Mucosa of rectum (tissue), 2 donors: ENCODE measurements around the gene PKNOX2.

Experiments
- H3K27ac ChIP-seq, 2 donors: one replicate each; pipeline ENCODE4 v1.7.0; 2013; ENCODE audit warnings: inconsistent platforms in 2 of 2, low read depth in 2 of 2, low read length in 2 of 2
- H3K27me3 ChIP-seq, 2 donors: one replicate each; pipeline ENCODE4 v1.7.0; 2013; ENCODE audit warnings: low read length in 2 of 2; ENCODE audit not compliant: control insufficient read depth in 2 of 2, insufficient read depth in 2 of 2
- H3K36me3 ChIP-seq, 2 donors: one replicate each; pipeline ENCODE4 v1.7.0; 2013; ENCODE audit warnings: low read length in 2 of 2; ENCODE audit not compliant: control insufficient read depth in 2 of 2, insufficient read depth in 2 of 2
- H3K4me1 ChIP-seq, 2 donors: one replicate each; pipeline ENCODE4 v1.7.0; 2013; ENCODE audit warnings: low read length in 2 of 2, mild to moderate bottlenecking in 1 of 2; ENCODE audit not compliant: control insufficient read depth in 2 of 2, insufficient read depth in 2 of 2
- H3K4me3 ChIP-seq, 2 donors: one replicate each; pipeline ENCODE4 v1.7.0; 2013; ENCODE audit warnings: low read length in 2 of 2
- H3K9ac ChIP-seq, 2 donors: one replicate each; pipeline ENCODE4 v1.7.0; 2013; ENCODE audit warnings: low read length in 2 of 2, low read depth in 1 of 2, mild to moderate bottlenecking in 1 of 2
- H3K9me3 ChIP-seq, 2 donors: one replicate each; pipeline ENCODE4 v1.7.0; 2013; ENCODE audit warnings: low read length in 2 of 2; ENCODE audit not compliant: control insufficient read depth in 2 of 2
- donor health status: healthy.
- donor health status: Normal muscosa, but diverticular disease.

The PKNOX2 gene

DNA sequence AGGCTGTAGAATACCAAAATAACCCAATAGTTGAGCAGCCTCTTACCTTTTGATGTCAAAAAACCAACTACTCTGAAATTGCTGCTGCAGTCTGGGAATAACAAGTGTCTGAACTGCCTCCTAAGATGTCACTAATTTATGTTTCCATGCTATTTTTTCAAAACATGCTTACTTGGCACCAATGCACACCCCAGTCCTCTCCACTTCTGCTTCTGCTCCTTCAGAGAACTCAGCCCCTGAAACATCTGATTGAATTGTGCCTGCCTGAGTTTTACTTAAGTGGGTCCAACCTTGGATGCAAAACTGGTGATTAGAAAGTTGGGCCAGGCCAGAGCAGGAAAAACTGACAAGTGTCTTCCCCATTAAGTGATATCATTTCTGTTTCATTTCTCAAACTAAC lies 28.6 kb upstream of the PKNOX2 start:
- no peak overlapping the region for H3K9ac ChIP-seq
- H3K36me3 ChIP-seq, result no peaks in the 10 kb centered on the region
- H3K9me3 ChIP-seq, result no peaks in the 10 kb centered on the region
- peaks cover 2 to 7% of the 10 kb centered on the region in 2 donors for H3K27me3 ChIP-seq
- H3K4me1 ChIP-seq, result no peaks in the 10 kb centered on the region
- no peak overlapping the region for H3K4me3 ChIP-seq
- no peak overlapping the region for H3K27ac ChIP-seq

DNA sequence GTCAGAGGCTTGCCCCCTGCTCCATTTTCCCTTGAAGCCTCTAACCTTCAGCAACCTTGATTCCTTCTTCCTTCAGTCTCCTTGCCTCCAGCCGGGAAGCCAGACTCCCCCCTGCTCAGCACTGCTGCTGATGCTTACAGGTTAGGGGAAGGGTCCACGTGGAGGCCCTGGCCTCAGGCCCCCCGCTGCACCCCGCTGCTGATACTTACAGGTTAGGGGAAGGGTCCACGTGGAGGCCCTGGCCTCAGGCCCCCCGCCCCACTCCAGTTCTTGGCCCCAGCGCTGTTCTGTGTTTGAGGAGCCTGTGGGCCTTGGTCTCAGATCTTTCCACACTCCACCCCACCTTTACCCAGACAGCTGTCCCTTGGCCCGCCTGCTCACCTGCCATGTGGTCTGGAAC lies 25.6 kb upstream of the PKNOX2 start:
- H3K9ac ChIP-seq, result no peak overlapping the region
- peaks cover 2 to 3% of the 10 kb centered on the region in 2 donors for H3K27me3 ChIP-seq
- no peak overlapping the region for H3K27ac ChIP-seq
- no peak overlapping the region for H3K4me3 ChIP-seq
- H3K36me3 ChIP-seq, result no peaks in the 10 kb centered on the region
- H3K4me1 ChIP-seq, result no peaks in the 10 kb centered on the region
- H3K9me3 ChIP-seq, result no peaks in the 10 kb centered on the region

DNA sequence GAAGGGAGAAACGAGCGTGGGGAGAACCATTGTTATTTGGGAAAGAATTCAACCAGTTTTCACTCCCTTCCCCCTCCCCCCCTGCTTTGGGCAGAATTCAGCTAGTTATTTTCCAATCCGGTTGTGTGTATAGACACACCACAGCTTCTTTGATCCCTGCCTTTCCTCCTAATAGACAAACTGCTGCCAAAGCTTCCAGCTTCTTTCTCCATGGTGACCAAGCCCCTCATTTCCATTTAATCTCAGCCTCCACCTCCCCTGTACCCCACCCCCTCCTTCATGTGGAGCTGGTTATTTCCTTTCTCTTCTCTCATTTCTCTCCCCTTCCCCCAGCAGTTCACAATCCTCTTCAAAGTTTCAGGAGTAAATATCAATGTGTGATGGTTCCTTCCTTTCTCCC lies 24.8 kb upstream of the PKNOX2 start:
- Histone ChIP-seq H3K9me3 (no peaks in the 10 kb centered on the region), H3K27ac (no peak overlapping the region), H3K4me3 (no peak overlapping the region), H3K4me1 (no peaks in the 10 kb centered on the region), H3K9ac (no peak overlapping the region), H3K36me3 (no peaks in the 10 kb centered on the region), H3K27me3 (peaks cover 2 to 3% of the 10 kb centered on the region in 2 donors)

DNA sequence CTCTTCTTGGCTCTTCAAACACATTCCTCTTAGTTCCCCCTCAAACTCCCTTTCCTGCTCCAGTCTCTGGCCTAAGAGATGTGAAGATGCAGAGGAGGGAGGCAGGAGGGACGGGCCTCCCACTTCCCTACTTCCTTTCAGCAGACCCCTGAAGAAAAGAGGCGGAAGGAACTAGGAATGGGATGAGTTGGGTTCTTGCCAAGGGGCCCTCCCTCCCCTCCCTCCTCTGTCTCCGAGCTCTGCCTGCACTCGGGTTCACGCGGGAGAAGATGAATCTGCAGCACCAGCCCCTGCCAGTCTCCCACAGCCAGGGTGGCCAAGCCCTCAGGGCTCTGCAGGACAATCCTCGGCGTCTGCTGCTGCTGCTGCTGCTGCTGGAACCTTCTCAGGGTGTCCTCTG lies 24.3 kb upstream of the PKNOX2 start:
- peaks cover 2 to 3% of the 10 kb centered on the region in 2 donors for H3K27me3 ChIP-seq

DNA sequence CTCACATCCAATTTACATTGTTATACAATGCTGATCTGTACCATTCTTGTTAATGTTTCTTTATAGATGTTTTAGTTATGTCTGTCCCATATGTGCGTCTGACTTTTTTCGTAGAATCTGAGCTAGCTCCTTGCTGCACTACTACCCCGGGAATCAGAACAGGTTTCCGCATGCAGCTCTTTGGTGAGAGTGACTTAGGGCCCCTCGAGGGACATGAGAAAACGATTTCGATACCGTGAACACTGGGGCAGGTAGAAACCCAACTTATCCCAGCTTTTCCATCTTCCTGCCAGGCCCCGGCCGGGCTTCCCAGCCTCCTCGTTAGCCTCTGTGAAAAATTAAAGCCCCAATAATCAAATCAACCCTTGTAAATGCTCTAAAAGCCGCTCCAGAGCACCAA lies 23.4 kb upstream of the PKNOX2 start:
- no peak overlapping the region for H3K9ac ChIP-seq
- H3K9me3 ChIP-seq, result no peaks in the 10 kb centered on the region

More for the DNA sequence above, 24.3 kb upstream of the PKNOX2 start:
- Histone ChIP-seq H3K9ac (no peak overlapping the region), H3K4me3 (no peak overlapping the region), H3K9me3 (no peaks in the 10 kb centered on the region), H3K27ac (no peak overlapping the region), H3K4me1 (no peaks in the 10 kb centered on the region), H3K36me3 (no peaks in the 10 kb centered on the region)

DNA sequence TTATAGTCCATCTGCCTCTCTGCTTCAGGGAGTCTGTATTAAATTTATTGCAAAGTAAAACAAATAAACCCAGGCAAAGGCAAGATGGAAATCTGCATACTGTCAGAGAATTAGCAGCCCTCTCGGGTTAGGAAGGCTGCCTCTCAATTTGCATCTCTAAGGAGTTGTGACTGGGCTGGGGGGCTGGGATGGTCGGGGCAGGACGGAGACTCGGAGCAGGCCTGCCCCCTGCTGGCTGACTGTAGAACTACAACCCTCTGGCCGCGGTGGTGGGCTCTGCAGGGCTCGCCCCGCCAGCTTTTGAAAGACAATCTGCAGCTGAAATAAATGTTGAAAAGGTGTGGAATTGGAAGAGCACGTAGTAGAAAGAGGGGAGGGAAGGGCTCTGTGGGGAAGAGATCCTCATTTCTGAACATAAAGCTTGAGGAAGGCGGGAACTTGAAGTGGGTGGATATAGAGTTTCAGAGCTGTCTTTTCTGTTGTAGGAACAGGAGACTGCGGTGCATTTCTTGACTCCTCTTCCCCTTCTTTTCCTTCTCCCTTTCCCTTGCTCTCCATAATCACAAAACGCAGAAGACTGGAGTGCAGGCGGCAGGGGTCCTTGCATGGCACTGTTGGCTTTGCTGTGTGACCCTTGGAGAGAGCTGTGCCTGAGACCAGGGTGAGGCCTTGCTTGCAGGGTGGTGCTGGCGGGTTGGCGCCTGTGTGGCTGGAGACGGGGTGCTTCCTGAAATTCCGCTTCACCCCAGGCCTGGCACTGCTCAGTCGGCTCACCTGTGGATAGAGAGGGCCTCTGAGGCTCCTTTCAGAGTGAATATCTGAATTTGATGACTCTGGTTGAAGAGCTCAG lies 22.6 kb upstream of the PKNOX2 start:
- Histone ChIP-seq H3K9me3 (no peaks in the 10 kb centered on the region), H3K27me3 (peaks cover 0 to 3% of the 10 kb centered on the region in 2 donors), H3K4me1 (no peaks in the 10 kb centered on the region), H3K4me3 (peak overlapping the region in 1 of 2 donors; percentile 3), H3K27ac (no peak overlapping the region), H3K36me3 (no peaks in the 10 kb centered on the region), H3K9ac (no peak overlapping the region)

More for the DNA sequence above, 23.4 kb upstream of the PKNOX2 start:
- no peaks in the 10 kb centered on the region for H3K36me3 ChIP-seq
- peaks cover 2 to 3% of the 10 kb centered on the region in 2 donors for H3K27me3 ChIP-seq
- H3K4me3 ChIP-seq, result no peak overlapping the region
- H3K27ac ChIP-seq, result no peak overlapping the region
- H3K4me1 ChIP-seq, result no peaks in the 10 kb centered on the region

DNA sequence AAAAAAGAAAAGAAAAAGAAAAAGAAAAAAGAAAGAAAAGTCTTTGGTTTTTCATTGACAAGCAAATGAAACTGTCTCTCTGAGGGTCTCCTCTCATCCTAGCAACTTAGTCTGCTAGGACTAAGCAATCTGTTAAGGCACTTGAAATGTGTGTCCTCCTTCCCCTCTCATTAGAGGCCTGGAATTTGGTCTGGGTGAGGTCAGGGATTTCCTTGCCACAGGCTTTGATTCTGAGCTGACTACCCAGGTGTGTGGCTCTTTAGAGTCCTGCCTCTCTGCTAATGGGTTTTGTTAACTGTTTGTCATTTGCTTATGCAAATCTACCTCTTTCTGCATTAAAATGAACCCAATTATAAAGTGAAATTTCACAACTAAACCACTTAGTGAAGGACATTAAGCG lies 18.3 kb upstream of the PKNOX2 start:
- no peaks in the 10 kb centered on the region for H3K4me1 ChIP-seq
- no peak overlapping the region for H3K27ac ChIP-seq
- no peak overlapping the region for H3K9ac ChIP-seq
- H3K36me3 ChIP-seq, result no peaks in the 10 kb centered on the region
- no peak overlapping the region for H3K4me3 ChIP-seq
- H3K27me3 ChIP-seq, result no peaks in the 10 kb centered on the region
- no peaks in the 10 kb centered on the region for H3K9me3 ChIP-seq

DNA sequence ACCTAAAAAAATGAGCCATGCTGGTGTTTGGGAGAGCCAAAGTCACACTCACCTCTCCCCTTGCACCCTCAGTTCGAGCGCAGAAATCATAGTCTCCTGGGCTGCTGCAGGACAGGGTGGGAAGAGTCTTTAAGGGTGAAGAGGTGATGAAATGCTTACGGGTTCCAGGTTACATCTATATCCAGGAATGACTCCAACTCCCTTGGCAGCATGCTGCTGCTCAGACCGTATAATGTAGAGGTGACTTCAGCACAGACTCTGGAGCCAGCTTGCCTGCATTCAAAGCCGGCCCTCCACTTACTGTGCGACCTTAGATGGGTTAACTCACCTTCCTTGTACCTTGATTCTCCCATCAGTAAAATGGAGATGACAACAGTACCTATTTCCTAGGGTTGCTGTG lies 17.3 kb upstream of the PKNOX2 start:
- Histone ChIP-seq H3K9ac (no peak overlapping the region), H3K4me3 (no peak overlapping the region), H3K36me3 (no peaks in the 10 kb centered on the region), H3K27ac (no peak overlapping the region), H3K4me1 (no peaks in the 10 kb centered on the region), H3K27me3 (no peaks in the 10 kb centered on the region), H3K9me3 (no peaks in the 10 kb centered on the region)

DNA sequence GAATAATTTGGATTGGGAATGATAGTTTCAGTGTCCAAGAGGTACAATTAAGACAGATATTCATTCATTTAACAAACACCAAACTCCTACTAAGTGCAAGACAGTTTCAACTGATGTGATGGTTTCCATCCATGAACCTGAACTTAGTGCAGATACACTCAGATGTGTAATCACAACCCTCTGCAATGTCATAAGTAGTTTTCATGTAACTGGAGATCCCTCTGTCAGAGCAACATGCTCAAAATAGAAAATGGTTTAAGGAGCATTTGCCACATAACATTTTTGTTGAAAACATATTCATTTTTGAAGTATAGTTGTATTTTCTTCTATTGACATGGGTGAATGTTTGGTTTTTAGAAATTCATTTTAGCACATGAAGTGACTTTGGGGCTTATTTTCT lies 16.5 kb upstream of the PKNOX2 start:
- no peaks in the 10 kb centered on the region for H3K27me3 ChIP-seq
- no peaks in the 10 kb centered on the region for H3K36me3 ChIP-seq
- no peak overlapping the region for H3K27ac ChIP-seq
- no peaks in the 10 kb centered on the region for H3K9me3 ChIP-seq
- no peak overlapping the region for H3K9ac ChIP-seq
- H3K4me1 ChIP-seq, result no peaks in the 10 kb centered on the region
- no peak overlapping the region for H3K4me3 ChIP-seq

DNA sequence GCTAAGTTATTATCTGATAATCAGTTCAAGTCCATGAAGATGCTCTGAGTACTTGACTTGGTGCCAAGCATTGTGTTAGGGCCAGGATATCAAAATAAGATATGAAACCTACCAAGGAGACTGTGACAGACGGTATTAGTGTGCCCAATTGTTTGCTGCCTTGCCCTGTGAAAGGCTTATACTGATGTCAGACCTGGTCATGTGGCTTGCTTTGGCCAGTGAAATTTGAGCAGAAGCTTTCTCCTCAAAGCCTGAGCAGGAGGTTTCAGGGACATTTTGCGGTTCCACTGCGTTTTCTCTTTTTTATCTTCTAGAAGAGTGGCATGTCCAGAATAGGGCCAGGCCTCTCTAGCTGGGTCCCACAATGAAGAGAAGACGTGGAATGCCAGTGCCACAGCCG lies 15.8 kb upstream of the PKNOX2 start:
- Histone ChIP-seq H3K9ac (no peak overlapping the region), H3K36me3 (no peaks in the 10 kb centered on the region), H3K4me1 (no peaks in the 10 kb centered on the region), H3K27me3 (no peaks in the 10 kb centered on the region), H3K4me3 (no peak overlapping the region), H3K27ac (no peak overlapping the region), H3K9me3 (no peaks in the 10 kb centered on the region)
